ENCODE data around the gene PRRC2B. TPM values are rescaled to one million over a fixed set of nuclear protein-coding genes. Genes with fewer than 3 reads are reported as not detected.

PRRC2B gene
- total and polyA plus RNA-seq, 2 of the 8 experiments (the other 6 are each of a cell fraction or from before 2014, with no cell fraction given): 37.3 to 249 TPM

DNA sequence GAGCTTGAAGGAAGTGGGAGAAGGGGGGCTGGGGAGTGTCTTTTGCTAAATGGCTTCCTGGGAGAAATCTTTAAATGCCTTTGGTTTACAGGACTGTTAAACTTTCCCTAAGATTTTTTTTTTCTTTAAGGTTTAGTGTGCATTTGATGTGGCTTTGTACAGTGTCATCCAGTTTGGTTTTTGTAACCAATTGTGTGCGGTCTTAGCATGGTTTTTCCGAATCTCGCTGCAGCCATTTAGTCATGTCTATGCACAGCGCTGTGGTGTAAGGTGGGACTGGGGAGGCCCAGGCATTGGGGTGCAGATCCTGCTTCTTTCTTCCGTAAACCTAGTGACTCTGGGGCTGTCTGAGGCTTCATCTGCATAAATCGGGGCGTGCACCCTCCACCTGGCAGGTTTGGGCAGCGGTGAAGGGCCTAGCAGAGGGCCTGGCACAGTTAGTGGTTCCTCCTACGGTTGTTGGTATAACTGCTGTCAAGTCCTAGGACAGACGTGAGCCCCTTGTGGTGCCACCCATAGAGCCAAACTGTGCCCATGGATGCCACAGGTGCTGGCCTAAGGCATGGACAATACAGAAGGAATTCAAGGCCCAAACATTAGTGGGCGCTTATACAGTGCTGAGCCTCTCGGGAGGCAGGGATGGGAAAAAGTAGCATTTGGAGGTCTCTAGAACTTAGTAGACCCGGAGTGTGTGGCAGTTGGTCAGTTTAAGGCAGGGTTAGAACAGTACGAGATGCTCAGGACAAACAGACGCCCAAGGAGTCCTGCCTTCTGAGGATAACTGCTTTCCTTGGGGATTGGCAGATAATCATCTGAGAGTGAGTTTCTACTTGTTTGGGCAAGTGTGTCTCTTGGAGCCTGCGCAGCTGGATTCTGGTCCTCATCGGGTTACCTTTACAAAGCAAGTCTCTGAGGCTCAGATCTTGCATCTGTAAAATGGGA is 1.5 kb downstream of the PRRC2B start (continued):
- 0 out of 4 replicates have a peak, but pooled peaks have one; percentile 56 to 62 for TF ChIP-seq SIN3A (conservative IDR thresholded peaks at IDR 0.05 in 1 of 2, IDR thresholded peaks at IDR 0.05 in 1 of 2; ENCODE audit: low read depth in 1 of 2, low read length in 2 of 2)
- TF ChIP-seq SIX5 (IDR thresholded peaks at IDR 0.05; ENCODE audit: low read depth, low read length): no peak
- peak; percentile 54; the same call in 1 of the 2 replicates for TF ChIP-seq SP1 (IDR thresholded peaks at IDR 0.05; ENCODE audit: low read depth, low read length)
- peak; percentile 69 for TF ChIP-seq TAF1 (IDR thresholded peaks at IDR 0.05; ENCODE audit: low read depth, low read length)
- TF ChIP-seq KDM4A (IDR thresholded peaks at IDR 0.05; ENCODE audit: low read depth, low read length, severe bottlenecking): no peak
- TF ChIP-seq ASH2L (IDR thresholded peaks at IDR 0.05; ENCODE audit: low read length): no peak
- no peak for TF ChIP-seq POU5F1 (IDR thresholded peaks at IDR 0.05; ENCODE audit: low read depth, low read length)
- TF ChIP-seq CHD1 (IDR thresholded peaks at IDR 0.05; ENCODE audit: low read depth, low read length): no peak; the same call in 1 of the 2 replicates
- no peak for TF ChIP-seq BACH1 (IDR thresholded peaks at IDR 0.05; ENCODE audit: low read length)
- peak; percentile 64 to 73 for TF ChIP-seq POLR2A (IDR thresholded peaks at IDR 0.05; ENCODE audit: control extremely low read depth in 1 of 2, low read depth in 2 of 2, low read length in 2 of 2)
- TF ChIP-seq SIRT6 (IDR thresholded peaks at IDR 0.05; ENCODE audit: low read length): no peak
- peak; percentile 72 for TF ChIP-seq TBP (IDR thresholded peaks at IDR 0.05; ENCODE audit: low read depth, low read length)
- no peak for TF ChIP-seq TCF12 (IDR thresholded peaks at IDR 0.05; ENCODE audit: low read depth, low read length)
- no peak for TF ChIP-seq EP300 (IDR thresholded peaks at IDR 0.05; ENCODE audit: borderline replicate concordance in 1 of 2, low read depth in 2 of 2, low read length in 2 of 2)
- peak; percentile 81 for TF ChIP-seq POLR2AphosphoS5 (IDR thresholded peaks at IDR 0.05; ENCODE audit: low read depth, low read length)
- no peak for TF ChIP-seq EGR1 (IDR thresholded peaks at IDR 0.05; ENCODE audit: borderline replicate concordance, low read depth, low read length)
- peak; percentile 68 for TF ChIP-seq TAF7 (optimal IDR thresholded peaks at IDR 0.05; ENCODE audit: borderline replicate concordance, low read depth, low read length)
- no peak for TF ChIP-seq SRF (IDR thresholded peaks at IDR 0.05; ENCODE audit: low read depth, low read length)

All from H1 (cell line).